ENCODE measurements around the gene MYL7. TPM values are rescaled to one million over a fixed set of nuclear protein-coding genes. Genes with fewer than 3 reads are reported as not detected.
"Not testable (repeated sequence)": the region's sequence is repeated elsewhere in the genome, so short reads cannot be mapped to it uniquely, and the experiment has no call there.

Gene MYL7
- total and polyA plus RNA-seq, 10 donors: 0.22 to 1.6 TPM; not detected in 8

- Histone ChIP-seq H3K9me3 (peaks cover 0 to 15% (median 9%) of the 10 kb centered on the region in 8 donors), H3K27me3 (replicated peaks in 1 of 7) (peaks cover 0 to 11% (median 0%) of the 10 kb centered on the region in 7 donors), H3K4me1 (no peaks in the 10 kb centered on the region), H3K27ac (no peak overlapping the region), H3K36me3 (no peaks in the 10 kb centered on the region), H3K4me3 (no peak overlapping the region)
- WGBS, 5 donors: 54 to 73% (median 64%) methylated on average over 3 of the region's 3 CpGs
- DNase-seq: no peak
- intact Hi-C loops (cut with DNase I; ENCODE audit: low total_unique reads): no loop called here
- TF ChIP-seq, protein P1, sequence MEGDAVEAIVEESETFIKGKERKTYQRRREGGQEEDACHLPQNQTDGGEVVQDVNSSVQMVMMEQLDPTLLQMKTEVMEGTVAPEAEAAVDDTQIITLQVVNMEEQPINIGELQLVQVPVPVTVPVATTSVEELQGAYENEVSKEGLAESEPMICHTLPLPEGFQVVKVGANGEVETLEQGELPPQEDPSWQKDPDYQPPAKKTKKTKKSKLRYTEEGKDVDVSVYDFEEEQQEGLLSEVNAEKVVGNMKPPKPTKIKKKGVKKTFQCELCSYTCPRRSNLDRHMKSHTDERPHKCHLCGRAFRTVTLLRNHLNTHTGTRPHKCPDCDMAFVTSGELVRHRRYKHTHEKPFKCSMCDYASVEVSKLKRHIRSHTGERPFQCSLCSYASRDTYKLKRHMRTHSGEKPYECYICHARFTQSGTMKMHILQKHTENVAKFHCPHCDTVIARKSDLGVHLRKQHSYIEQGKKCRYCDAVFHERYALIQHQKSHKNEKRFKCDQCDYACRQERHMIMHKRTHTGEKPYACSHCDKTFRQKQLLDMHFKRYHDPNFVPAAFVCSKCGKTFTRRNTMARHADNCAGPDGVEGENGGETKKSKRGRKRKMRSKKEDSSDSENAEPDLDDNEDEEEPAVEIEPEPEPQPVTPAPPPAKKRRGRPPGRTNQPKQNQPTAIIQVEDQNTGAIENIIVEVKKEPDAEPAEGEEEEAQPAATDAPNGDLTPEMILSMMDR (IDR thresholded peaks at IDR 0.05 in 8 of 11, conservative IDR thresholded peaks at IDR 0.05 in 3 of 11): no peak
- TF ChIP-seq POLR2A (IDR thresholded peaks at IDR 0.05) (no peak), POLR2AphosphoS5 (IDR thresholded peaks at IDR 0.05) (no peak)
These were observed 39.5 kb upstream of the MYL7 start for GRCh38 chr7:44180631-44181030.

DNA sequence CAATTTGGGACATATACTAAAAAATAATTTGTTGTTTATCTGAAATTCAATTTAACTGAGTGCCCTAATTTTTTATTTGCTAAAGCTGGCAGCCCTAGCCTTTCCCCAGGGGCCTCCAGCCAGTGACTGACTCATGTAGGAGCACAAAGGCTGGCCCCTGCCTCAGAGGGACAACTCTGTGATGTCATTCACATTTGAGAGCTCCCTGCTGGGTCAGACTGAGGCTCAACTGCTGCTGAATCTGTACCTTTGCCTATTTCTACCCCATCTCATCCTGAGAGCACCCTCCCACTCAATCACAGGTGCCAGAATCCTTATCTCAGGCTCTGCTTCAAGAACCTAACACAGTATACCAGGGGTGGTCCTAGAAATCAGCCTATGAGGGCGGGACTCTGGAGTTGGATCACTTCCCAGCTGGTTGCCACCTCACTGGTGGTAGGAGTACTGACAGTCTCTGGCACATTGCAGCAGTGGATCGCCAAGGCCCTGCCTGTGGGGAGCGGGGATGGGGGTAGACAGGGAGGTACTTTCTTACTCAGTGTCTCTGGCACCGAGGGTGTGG, 36.5 kb upstream of the MYL7 start:
- no peaks in the 10 kb centered on the region for H3K4me1 ChIP-seq
- no peak for TF ChIP-seq POLR2A (IDR thresholded peaks at IDR 0.05)
- TF ChIP-seq, protein P1 (IDR thresholded peaks at IDR 0.05 in 8 of 11, conservative IDR thresholded peaks at IDR 0.05 in 3 of 11): no peak
- no peak for TF ChIP-seq POLR2AphosphoS5 (IDR thresholded peaks at IDR 0.05)
- no peak overlapping the region for H3K4me3 ChIP-seq
- H3K27ac ChIP-seq: no peak overlapping the region
- H3K36me3 ChIP-seq: no peaks in the 10 kb centered on the region
- intact Hi-C loops (cut with DNase I; ENCODE audit: low total_unique reads): no loop called here
- DNase-seq: no peak
- 79 to 87% (median 84%) methylated on average over 4 of the region's 4 CpGs for WGBS, 5 donors
- peaks cover 0 to 11% (median 0%) of the 10 kb centered on the region in 7 donors for H3K27me3 ChIP-seq (replicated peaks in 1 of 7)
- peaks cover 0 to 10% (median 5%) of the 10 kb centered on the region in 8 donors for H3K9me3 ChIP-seq

- no peak overlapping the region for H3K27ac ChIP-seq
- intact Hi-C loops (cut with DNase I; ENCODE audit: low total_unique reads): no loop called here
- WGBS, 5 donors: 65 to 87% (median 80%) methylated on average over 5 to 7 of the region's 7 CpGs
- H3K36me3 ChIP-seq: no peaks in the 10 kb centered on the region
- no peak for TF ChIP-seq POLR2AphosphoS5 (IDR thresholded peaks at IDR 0.05)
- no peak for TF ChIP-seq POLR2A (IDR thresholded peaks at IDR 0.05)
- DNase-seq: no peak
- peaks cover 0 to 11% (median 0%) of the 10 kb centered on the region in 7 donors for H3K27me3 ChIP-seq (replicated peaks in 1 of 7)
- H3K4me3 ChIP-seq: no peak overlapping the region
- H3K9me3 ChIP-seq: no peaks in the 10 kb centered on the region
- H3K4me1 ChIP-seq: no peaks in the 10 kb centered on the region
These were observed 35.4 kb upstream of the MYL7 start for GRCh38 chr7:44176486-44176885.

GRCh38 chr7:44175730-44176129, 34.6 kb upstream of the MYL7 start:
- Histone ChIP-seq H3K4me1 (no peaks in the 10 kb centered on the region), H3K9me3 (no peaks in the 10 kb centered on the region), H3K36me3 (no peaks in the 10 kb centered on the region), H3K4me3 (no peak overlapping the region), H3K27ac (no peak overlapping the region), H3K27me3 (replicated peaks in 1 of 7) (peaks cover 0 to 11% (median 0%) of the 10 kb centered on the region in 7 donors)
- DNase-seq: no peak
- TF ChIP-seq POLR2AphosphoS5 (IDR thresholded peaks at IDR 0.05) (no peak), POLR2A (IDR thresholded peaks at IDR 0.05) (no peak)
- TF ChIP-seq, protein P1 (IDR thresholded peaks at IDR 0.05 in 8 of 11, conservative IDR thresholded peaks at IDR 0.05 in 3 of 11): no peak
- 58 to 83% (median 81%) methylated on average over 3 of the region's 3 CpGs for WGBS, 5 donors
- intact Hi-C loops (cut with DNase I; ENCODE audit: low total_unique reads): no loop called here

- H3K36me3 ChIP-seq; H3K9me3 ChIP-seq; H3K4me1 ChIP-seq; H3K27ac ChIP-seq; DNase-seq; intact Hi-C loops (cut with DNase I; ENCODE audit: low total_unique reads); H3K4me3 ChIP-seq: not testable (repeated sequence)
- WGBS, 5 donors: 52 to 71% (median 64%) methylated on average over 1 of the region's 1 CpG
- peaks cover 0 to 11% (median 0%) of the 10 kb centered on the region in 7 donors for H3K27me3 ChIP-seq (replicated peaks in 1 of 7)
These were observed 33.5 kb upstream of the MYL7 start for GRCh38 chr7:44174694-44174948.

Measured in spleen (tissue), 11 donors.